NCI-H1930 (cell line): ENCODE data around the gene BLOC1S1.
"Not testable (repeated sequence)": the region's sequence is repeated elsewhere in the genome, so short reads cannot be mapped to it uniquely, and the experiment has no call there.

Experiments used
- DNase-seq, 2 experiments: peaks; one replicate each; lab custom pipeline; 2025; lab: John Stamatoyannopoulos, UW

The BLOC1S1 gene

DNA sequence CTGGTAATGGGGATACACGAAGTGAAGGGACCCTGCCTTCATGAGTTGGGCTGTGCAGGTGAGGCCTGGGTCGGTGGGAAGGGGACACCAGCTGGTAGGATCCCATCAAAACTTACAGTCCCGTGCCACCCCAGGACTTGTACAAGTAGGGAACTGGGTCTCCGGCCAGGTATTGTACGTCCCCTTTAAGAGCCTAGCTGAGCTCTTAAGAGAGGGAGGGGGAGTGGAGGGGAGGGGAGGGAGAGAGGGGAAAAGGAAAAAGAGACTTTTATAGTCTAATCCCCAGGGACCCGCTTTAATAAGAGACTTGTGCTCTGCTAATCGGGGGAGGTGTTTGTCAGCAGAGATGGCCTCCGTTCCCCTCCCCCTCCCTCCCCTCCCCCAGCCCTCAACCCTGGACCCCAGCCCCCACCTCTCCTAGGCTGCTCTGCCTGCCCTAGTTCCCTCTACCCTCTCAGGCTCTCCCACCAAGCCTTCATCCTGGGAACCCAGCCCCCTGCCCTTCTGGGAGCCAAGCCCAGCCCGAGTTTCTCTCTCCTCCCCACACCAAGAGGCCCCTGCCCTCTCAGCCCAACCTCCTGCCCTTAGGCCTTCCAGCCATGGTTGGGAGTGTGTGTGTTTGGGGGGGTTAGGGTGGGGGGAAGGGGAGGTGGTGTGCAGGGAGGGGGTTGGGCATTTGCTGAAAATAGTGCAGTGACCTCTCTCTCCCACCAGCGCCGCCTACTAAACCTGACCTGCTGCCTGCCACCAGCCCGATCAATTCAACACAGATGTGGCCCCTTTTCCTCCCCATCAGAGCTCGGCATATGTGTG is 29.7 kb downstream of the BLOC1S1 start:
- DNase-seq = no peak

- DNase-seq = no peak
These were observed 30.5 kb downstream of the BLOC1S1 start for GRCh38 chr12:55746174-55746912.

- DNase-seq = no peak
These were observed 31.0 kb downstream of the BLOC1S1 start for GRCh38 chr12:55746913-55747231.

- no peak for DNase-seq
These were observed 32.6 kb downstream of the BLOC1S1 start for GRCh38 chr12:55748230-55748993.

DNA sequence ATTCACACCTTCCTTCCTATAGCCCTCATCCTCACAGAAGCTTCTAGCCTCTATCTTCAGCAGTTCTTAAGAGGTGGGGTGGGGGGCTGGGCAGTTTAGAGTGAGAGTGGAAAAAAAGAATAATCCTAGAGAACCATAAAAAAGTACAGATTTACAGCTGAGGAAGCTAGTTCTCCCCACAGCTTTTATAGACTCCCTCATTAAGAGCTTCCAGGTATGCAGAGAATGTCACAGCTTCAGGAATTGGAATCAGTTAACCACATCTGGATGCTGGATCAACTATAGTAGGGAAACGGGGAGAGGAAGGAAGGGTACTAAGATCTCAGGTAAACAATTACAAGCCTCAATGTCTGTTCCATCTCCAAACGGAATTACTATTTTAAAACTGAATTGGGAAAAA is 39.4 kb downstream of the BLOC1S1 start:
- DNase-seq = no peak

DNA sequence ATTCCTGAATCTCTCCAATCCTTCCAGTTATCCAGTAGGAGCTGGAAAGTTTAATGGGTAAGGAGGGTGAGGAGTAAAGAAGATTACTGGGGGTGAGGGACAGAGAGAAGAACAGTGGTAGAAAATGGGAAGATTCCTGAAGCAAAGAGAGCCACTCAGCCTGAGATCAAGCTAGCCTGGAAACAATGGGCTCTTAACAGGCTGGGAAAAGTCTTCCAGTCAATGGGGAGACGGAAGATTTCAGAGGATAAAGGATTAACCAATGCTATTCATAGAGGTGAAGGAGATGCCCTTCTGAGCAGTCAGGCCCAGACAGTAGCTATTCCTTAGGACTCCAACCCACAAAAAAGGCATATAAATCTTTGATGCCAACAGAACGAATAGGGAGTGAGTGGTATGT is 41.9 kb downstream of the BLOC1S1 start:
- DNase-seq = no peak

GRCh38 chr12:55758575-55758974 is 42.7 kb downstream of the BLOC1S1 start:
- DNase-seq = not testable (repeated sequence)

DNA sequence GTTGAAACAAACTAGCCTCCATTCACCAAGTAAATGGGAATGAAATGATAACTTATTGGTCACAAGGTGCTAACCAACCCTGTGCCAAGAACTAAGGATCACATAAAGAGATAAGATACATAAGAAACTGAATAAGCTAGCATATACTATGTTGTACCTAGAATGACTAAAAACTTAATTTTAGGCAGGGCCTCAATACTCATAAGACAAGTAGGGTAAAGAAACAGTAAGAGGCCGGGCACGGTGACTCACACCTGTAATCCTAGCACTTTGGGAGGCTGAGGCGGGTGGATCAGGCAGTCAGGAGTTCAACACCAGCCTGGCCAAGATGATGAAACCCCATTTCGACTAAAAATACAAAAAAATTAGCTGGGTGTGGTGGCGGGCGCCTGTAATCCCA is 44.8 kb downstream of the BLOC1S1 start:
- DNase-seq = no peak

- no peak for DNase-seq
These were observed 46.8 kb downstream of the BLOC1S1 start for GRCh38 chr12:55762646-55763045.

- DNase-seq = no peak
These were observed 50.0 kb downstream of the BLOC1S1 start for GRCh38 chr12:55765736-55766290.

GRCh38 chr12:55767156-55767555 is 51.3 kb downstream of the BLOC1S1 start:
- DNase-seq = no peak
